HepG2 (cell line): ENCODE data around the gene PRKAR1B. TPM values are rescaled to one million over a fixed set of nuclear protein-coding genes. Genes with fewer than 3 reads are reported as not detected.

Experiments used
- ARNT ChIP-seq: fragments of 450-650 bp; IDR thresholded peaks from 2 replicates; pipeline ENCODE4 v1.6.1; 2017
- ESRRA ChIP-seq: sonication (generic); formaldehyde crosslinking; IDR thresholded peaks from 2 replicates; pipeline ENCODE4 v1.5.1; 2020; ENCODE audit warnings: mild to moderate bottlenecking, low read depth, missing genetic modification reagents
- FLYWCH1 ChIP-seq: sonication (generic); formaldehyde crosslinking; IDR thresholded peaks from 2 replicates; pipeline ENCODE4 v1.8.1; 2023; ENCODE audit warnings: mild to moderate bottlenecking, missing genetic modification reagents
- GMEB1 ChIP-seq: sonication (generic); formaldehyde crosslinking; IDR thresholded peaks from 2 replicates; pipeline ENCODE4 v1.5.1; 2020; ENCODE audit warnings: missing genetic modification reagents, mild to moderate bottlenecking, borderline replicate concordance
- KIAA2018 ChIP-seq: sonication (generic); formaldehyde crosslinking; IDR thresholded peaks from 2 replicates; pipeline ENCODE4 v1.5.0; 2020; ENCODE audit warnings: mild to moderate bottlenecking, missing genetic modification reagents, borderline replicate concordance
- NBN ChIP-seq: fragments of 450-650 bp; conservative IDR thresholded peaks from 2 replicates; pipeline ENCODE4 v1.6.1; 2017
- PCBP2 ChIP-seq: fragments of 200-400 bp; formaldehyde crosslinking; optimal IDR thresholded peaks from 2 replicates; pipeline ENCODE3; 2018; ENCODE audit warnings: low read length, low read depth; ENCODE audit not compliant: poor library complexity, severe bottlenecking
- PHF5A ChIP-seq: IDR thresholded peaks from one replicate; pipeline ENCODE4 v1.6.1; 2018; ENCODE audit warnings: low read depth, missing genetic modification reagents; ENCODE audit not compliant: unreplicated experiment
- POLR2AphosphoS5 ChIP-seq: IDR thresholded peaks from 2 replicates; pipeline ENCODE4 v1.6.1; 2012; ENCODE audit warnings: low read depth, low read length
- TFDP1 ChIP-seq: IDR thresholded peaks from 2 replicates; pipeline ENCODE4 v1.6.1; 2016; ENCODE audit warnings: missing compliant biosample characterization, missing genetic modification reagents, borderline replicate concordance
- TMF1 ChIP-seq: sonication (generic); formaldehyde crosslinking; IDR thresholded peaks from 2 replicates; pipeline ENCODE4 v1.8.1; 2022; ENCODE audit warnings: low read depth, missing genetic modification reagents
- ZBTB1 ChIP-seq: sonication (generic); formaldehyde crosslinking; IDR thresholded peaks from 2 replicates; pipeline ENCODE4 v1.4.0; 2020; ENCODE audit warnings: missing genetic modification reagents, borderline replicate concordance
- ZBTB25 ChIP-seq: IDR thresholded peaks from 2 replicates; pipeline ENCODE4 v1.6.1; 2018; ENCODE audit warnings: missing genetic modification reagents
- ZNF280B ChIP-seq: sonication (generic); formaldehyde crosslinking; IDR thresholded peaks from 2 replicates; pipeline ENCODE4 v1.5.0; 2020; ENCODE audit warnings: missing genetic modification reagents, mild to moderate bottlenecking, borderline replicate concordance
- ZNF331 ChIP-seq: sonication (generic); formaldehyde crosslinking; IDR thresholded peaks from 2 replicates; pipeline ENCODE4 v1.4.0; 2020; ENCODE audit warnings: missing genetic modification reagents
- polyA plus RNA-seq, 8 experiments: library from polyadenylated mRNA; depleted of rRNA in 3 of 8; stranded (reverse) in 7 of 8; unstranded in 1 of 8; fragments of >200 nt; fragmentation: Illumina TruSeq in 4 of 8; extraction: Trizol in 4 of 8; gene quantifications; 2 replicates each; pipeline versions ENCODE4 v1.2.1 to v1.2.3, GENCODE V29; 2011 to 2016; ENCODE audit warnings: low read depth in 4 of 8, missing spikeins in 1 of 8, mixed read lengths in 1 of 8; ENCODE audit not compliant: insufficient read depth in 1 of 8
- total RNA-seq, 5 experiments: library from RNA; depleted of rRNA; stranded (reverse); fragments of >200 nt; fragmentation: Illumina TruSeq; extraction: Trizol; gene quantifications; 2 replicates each; pipeline ENCODE4 v1.2.3, GENCODE V29; 2016; ENCODE audit warnings: low read depth in 1 of 5

PRKAR1B gene
- total and polyA plus RNA-seq, 2 of the 13 experiments (the other 11 are each of a cell fraction or from before 2014, with no cell fraction given): 7.9 to 28.2 TPM

GRCh38 chr7:617614-618538, 109.2 kb downstream of the PRKAR1B start (continued):
- TF ChIP-seq KIAA2018 (CRISPR knock-in tag): no peak
- TF ChIP-seq PHF5A: no peak
- no peak for TF ChIP-seq ARNT
- no peak for TF ChIP-seq PCBP2
- TF ChIP-seq ESRRA (CRISPR knock-in tag): no peak
- no peak for TF ChIP-seq ZBTB25 (CRISPR knock-in tag)
- no peak for TF ChIP-seq ZNF331 (CRISPR knock-in tag)
- no peak for TF ChIP-seq TFDP1 (CRISPR knock-in tag)
- no peak for TF ChIP-seq GMEB1 (CRISPR knock-in tag)
- TF ChIP-seq NBN: no peak
- TF ChIP-seq TMF1: no peak
- no peak for TF ChIP-seq ZBTB1
- TF ChIP-seq FLYWCH1: no peak
- TF ChIP-seq ZNF280B (CRISPR knock-in tag): no peak
- TF ChIP-seq POLR2AphosphoS5: peak; percentile 66
